NB4 (cell line): ENCODE data around the gene OR1F1.

ENCODE experiments used
- CTCF ChIP-seq: IDR thresholded peaks from one replicate; pipeline ENCODE4 v1.5.1; 2012; ENCODE audit warnings: low read depth, low read length
- MYC ChIP-seq: IDR thresholded peaks from 2 replicates; pipeline ENCODE4 v1.6.1; 2011; ENCODE audit warnings: low read depth, low read length
- POLR2A ChIP-seq: IDR thresholded peaks from 2 replicates; pipeline ENCODE4 v1.6.1; 2011; ENCODE audit warnings: mild to moderate bottlenecking; ENCODE audit not compliant: insufficient read length; ENCODE audit errors: extremely low read depth
- TF ChIP-seq, protein P1 (sequence below): IDR thresholded peaks from 2 replicates; pipeline ENCODE4 v1.6.1; 2011; ENCODE audit warnings: low read depth, low read length

DNA sequence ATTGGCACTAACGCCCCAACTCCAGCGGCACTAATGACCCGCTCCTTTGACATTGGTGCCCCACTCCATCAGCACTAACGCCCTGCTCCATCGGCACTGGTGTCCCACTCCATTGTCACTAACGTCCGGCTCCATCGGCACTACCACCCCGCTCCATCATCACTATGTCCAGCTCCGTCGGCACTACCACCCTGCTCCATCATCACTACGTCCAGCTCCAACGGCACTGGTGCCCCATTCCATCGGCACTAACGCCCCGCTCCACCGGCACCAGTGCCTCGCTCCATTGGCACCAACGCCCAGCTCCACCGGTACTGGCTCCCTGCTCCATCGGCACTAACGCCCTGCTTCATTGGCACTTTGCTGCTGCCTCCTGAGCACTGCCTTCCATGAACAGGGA is 45.7 kb upstream of the OR1F1 start:
- TF ChIP-seq CTCF (no peak), POLR2A (no peak), MYC (no peak)
- TF ChIP-seq, protein P1, sequence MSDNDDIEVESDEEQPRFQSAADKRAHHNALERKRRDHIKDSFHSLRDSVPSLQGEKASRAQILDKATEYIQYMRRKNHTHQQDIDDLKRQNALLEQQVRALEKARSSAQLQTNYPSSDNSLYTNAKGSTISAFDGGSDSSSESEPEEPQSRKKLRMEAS = no peak
